HepG2 (cell line): ENCODE results near the gene NPB. TPM values are rescaled to one million over a fixed set of nuclear protein-coding genes. Genes with fewer than 3 reads are reported as not detected.

ENCODE experiments used
- ARID5B ChIP-seq: IDR thresholded peaks from 2 replicates; pipeline ENCODE4 v1.4.0; 2020; ENCODE audit warnings: mild to moderate bottlenecking, missing genetic modification reagents
- CSRNP2 ChIP-seq: sonication (generic); formaldehyde crosslinking; conservative IDR thresholded peaks from 2 replicates; pipeline ENCODE4 v1.8.0; 2022; ENCODE audit warnings: low read depth, missing genetic modification reagents
- GLI4 ChIP-seq: sonication (generic); formaldehyde crosslinking; IDR thresholded peaks from 2 replicates; pipeline ENCODE4 v1.5.1; 2020; ENCODE audit warnings: missing genetic modification reagents, mild to moderate bottlenecking, moderate library complexity, borderline replicate concordance
- HNF1A ChIP-seq, 2 experiments: sonication (generic) in 1 of 2; formaldehyde crosslinking in 1 of 2; IDR thresholded peaks; 2 replicates each; pipeline versions ENCODE4 v1.4.0 to v1.6.1; 2016 to 2020; ENCODE audit warnings: borderline replicate concordance in 1 of 2, low read depth in 1 of 2, mild to moderate bottlenecking in 1 of 2, missing genetic modification reagents in 1 of 2
- JDP2 ChIP-seq: sonication (generic); formaldehyde crosslinking; IDR thresholded peaks from 2 replicates; pipeline ENCODE4 v1.8.1; 2022; ENCODE audit warnings: missing genetic modification reagents, borderline replicate concordance
- MAFG ChIP-seq: sonication (generic); formaldehyde crosslinking; IDR thresholded peaks from 2 replicates; pipeline ENCODE4 v1.5.1; 2020; ENCODE audit warnings: mild to moderate bottlenecking, missing genetic modification reagents
- NFE2L2 ChIP-seq: fragments of 150-350 bp; IDR thresholded peaks from 2 replicates; pipeline ENCODE4 v1.6.1; 2014; ENCODE audit warnings: low read length
- SOX6 ChIP-seq, 2 experiments: fragments of 450-650 bp in 1 of 2; sonication (generic) in 1 of 2; formaldehyde crosslinking in 1 of 2; IDR thresholded peaks; 2 replicates each; pipeline versions ENCODE4 v1.4.0 to v1.6.1; 2017 to 2020; ENCODE audit warnings: antibody characterized with exemption in 1 of 2, mild to moderate bottlenecking in 1 of 2, missing genetic modification reagents in 1 of 2
- SP4 ChIP-seq: sonication (generic); formaldehyde crosslinking; IDR thresholded peaks from 2 replicates; pipeline ENCODE4 v1.8.1; 2023; ENCODE audit warnings: mild to moderate bottlenecking, missing genetic modification reagents
- TFDP2 ChIP-seq: sonication (generic); formaldehyde crosslinking; IDR thresholded peaks from 2 replicates; pipeline ENCODE4 v1.4.0; 2020; ENCODE audit warnings: missing genetic modification reagents
- ZBTB3 ChIP-seq: sonication (generic); formaldehyde crosslinking; IDR thresholded peaks from 2 replicates; pipeline ENCODE4 v1.4.0; 2020; ENCODE audit warnings: low read depth, mild to moderate bottlenecking, moderate library complexity, missing genetic modification reagents, borderline replicate concordance
- ZFX ChIP-seq: sonication (generic); formaldehyde crosslinking; IDR thresholded peaks from 2 replicates; pipeline ENCODE4 v1.4.0; 2020; ENCODE audit warnings: mild to moderate bottlenecking, low read depth, missing genetic modification reagents, moderate library complexity
- ZNF441 ChIP-seq: sonication (generic); formaldehyde crosslinking; IDR thresholded peaks from 2 replicates; pipeline ENCODE4 v1.7.0; 2021; ENCODE audit warnings: missing genetic modification reagents, borderline replicate concordance
- ZNF639 ChIP-seq: conservative IDR thresholded peaks from 2 replicates; pipeline ENCODE4 v1.6.1; 2018; ENCODE audit warnings: missing genetic modification reagents
- polyA plus RNA-seq, 8 experiments: library from polyadenylated mRNA; depleted of rRNA in 3 of 8; stranded (reverse) in 7 of 8; unstranded in 1 of 8; fragments of >200 nt; fragmentation: Illumina TruSeq in 4 of 8; extraction: Trizol in 4 of 8; gene quantifications; 2 replicates each; pipeline versions ENCODE4 v1.2.1 to v1.2.3, GENCODE V29; 2011 to 2016; ENCODE audit warnings: low read depth in 4 of 8, missing spikeins in 1 of 8, mixed read lengths in 1 of 8; ENCODE audit not compliant: insufficient read depth in 1 of 8
- total RNA-seq, 5 experiments: library from RNA; depleted of rRNA; stranded (reverse); fragments of >200 nt; fragmentation: Illumina TruSeq; extraction: Trizol; gene quantifications; 2 replicates each; pipeline ENCODE4 v1.2.3, GENCODE V29; 2016; ENCODE audit warnings: low read depth in 1 of 5

NPB gene
- total and polyA plus RNA-seq, 2 of the 13 experiments (the other 11 are each of a cell fraction or from before 2014, with no cell fraction given) = 0.11 to 0.93 TPM

DNA sequence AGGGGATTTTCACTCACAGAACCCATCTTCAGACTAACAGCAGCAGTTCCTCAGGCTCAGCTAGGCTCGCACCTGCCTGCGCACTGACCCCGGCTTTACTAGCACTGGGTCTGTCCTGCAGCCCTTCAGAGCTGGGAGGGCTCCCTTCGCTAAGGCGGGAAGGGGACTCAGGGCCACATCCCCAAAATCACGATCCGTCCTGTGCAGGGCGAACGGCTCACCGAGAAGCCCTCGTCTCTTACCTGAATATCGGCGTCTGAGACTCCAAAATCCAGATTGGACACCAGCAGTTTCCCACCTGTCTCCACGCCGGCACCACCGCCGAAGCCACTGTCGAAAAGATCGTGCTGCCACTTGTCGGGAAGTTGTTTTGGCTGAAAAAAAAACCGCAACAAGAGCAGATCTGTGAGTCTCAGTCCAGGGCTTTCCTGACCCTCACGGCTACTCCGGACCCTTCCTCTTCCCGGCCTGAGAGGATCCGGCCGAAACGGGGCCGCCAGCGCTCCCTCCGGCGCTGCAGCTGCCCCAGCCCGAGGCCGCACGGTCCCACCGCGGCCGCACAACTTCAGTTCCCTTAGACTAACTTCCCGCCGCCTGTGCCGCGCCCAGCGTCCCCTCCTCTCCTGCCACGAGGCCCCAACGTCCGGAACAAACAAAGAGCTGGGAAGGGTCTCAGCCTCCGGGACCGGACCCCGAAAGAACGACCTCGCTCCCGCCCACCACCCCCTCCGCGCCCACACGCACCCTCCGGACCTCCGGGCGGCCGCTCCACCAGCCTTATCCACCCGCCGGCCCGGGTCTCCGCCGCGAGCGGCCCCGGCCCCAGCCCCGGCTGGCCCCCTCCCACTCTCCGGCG lies 11.4 kb upstream of the NPB start (continued):
- no peak for TF ChIP-seq MAFG (CRISPR knock-in tag)
- no peak for TF ChIP-seq ARID5B
- TF ChIP-seq ZFX (CRISPR knock-in tag) = peak; percentile 27
- no peak for TF ChIP-seq JDP2 (CRISPR knock-in tag)
- TF ChIP-seq ZNF441 (CRISPR knock-in tag) = no peak
- TF ChIP-seq SOX6 (IDR thresholded peaks at IDR 0.05) = no peak
- 0 out of 2 replicates have a peak, but pooled peaks have one; percentile 12 for TF ChIP-seq SOX6 (CRISPR knock-in tag; IDR thresholded peaks at IDR 0.05)
- no peak for TF ChIP-seq ZNF639 (CRISPR knock-in tag)
- TF ChIP-seq NFE2L2 = no peak
- peak; percentile 30; the same call in 1 of the 2 replicates for TF ChIP-seq SP4 (CRISPR knock-in tag)
- TF ChIP-seq ZBTB3 (CRISPR knock-in tag) = no peak
- 0 out of 2 replicates have a peak, but pooled peaks have one; percentile 19 for TF ChIP-seq TFDP2
- no peak for TF ChIP-seq HNF1A (IDR thresholded peaks at IDR 0.05; ENCODE audit: low read depth)
- 0 out of 2 replicates have a peak, but pooled peaks have one; percentile 18 for TF ChIP-seq HNF1A (CRISPR knock-in tag; IDR thresholded peaks at IDR 0.05; ENCODE audit: borderline replicate concordance)
- no peak; the same call in 1 of the 2 replicates for TF ChIP-seq GLI4 (CRISPR knock-in tag)
- no peak for TF ChIP-seq CSRNP2 (CRISPR knock-in tag)
